Activated CD8-positive, alpha-beta memory T cell treated with anti-CD3 and anti-CD28 coated beads, Interleukin-2, amount 50 U/mL, for 4 hours (primary cell): Measurements from ENCODE around the gene TJP3.
A peak's percentile ranks its signal among the peaks of the same experiment; 100 is the strongest.

Experiments used
- DNase-seq: peaks from one replicate; pipeline ENCODE4 v3.0.0-alpha.2; 2020

The TJP3 gene

DNA sequence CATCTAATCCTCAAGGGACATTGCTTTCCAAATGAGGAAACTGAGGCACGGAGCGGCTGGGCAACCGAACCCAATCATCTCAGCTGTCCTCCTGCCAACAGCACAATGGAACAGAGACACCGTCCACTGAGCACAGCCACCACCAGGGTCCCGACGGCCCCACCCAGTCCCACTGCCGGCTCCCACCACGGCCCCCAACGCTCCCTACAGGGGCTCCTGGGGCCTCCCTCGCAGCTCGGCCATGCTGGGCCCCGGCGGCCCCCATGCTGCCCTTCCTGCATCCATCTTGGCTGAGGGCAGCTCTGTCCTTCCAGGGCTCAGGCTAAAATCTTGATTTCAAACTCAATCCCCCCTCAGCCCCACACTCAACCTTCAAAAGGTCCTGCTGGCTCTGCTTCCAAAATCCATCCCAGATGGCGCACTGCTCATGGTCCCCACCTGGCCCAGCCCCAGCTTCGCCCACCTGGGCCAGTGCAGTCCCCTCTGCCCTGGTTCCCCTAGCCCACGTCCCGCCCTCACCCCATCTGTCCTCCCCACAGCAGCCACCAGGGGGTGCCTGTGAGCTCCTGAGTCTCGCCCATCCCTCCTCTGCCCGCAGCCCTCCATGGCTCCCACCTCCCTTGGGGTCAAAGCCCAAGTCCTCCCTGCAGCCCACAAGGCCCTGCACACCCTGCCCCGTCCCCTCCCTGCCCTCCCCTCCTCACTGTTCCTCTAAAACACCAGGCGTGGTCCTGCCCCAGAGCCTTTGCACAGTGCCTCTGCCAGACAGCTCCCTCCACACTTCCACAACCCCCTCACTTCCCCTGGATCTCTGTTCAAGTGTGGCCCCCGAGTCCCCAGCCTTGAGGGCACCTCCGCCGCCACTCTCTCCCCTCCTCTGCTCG, 15.8 kb upstream of the TJP3 start:
- peak; percentile 60 for DNase-seq

GRCh38 chr19:3693025-3693925, 14.9 kb upstream of the TJP3 start:
- DNase-seq = no peak

- no peak for DNase-seq
These were observed 13.6 kb upstream of the TJP3 start for GRCh38 chr19:3694361-3695123.

DNA sequence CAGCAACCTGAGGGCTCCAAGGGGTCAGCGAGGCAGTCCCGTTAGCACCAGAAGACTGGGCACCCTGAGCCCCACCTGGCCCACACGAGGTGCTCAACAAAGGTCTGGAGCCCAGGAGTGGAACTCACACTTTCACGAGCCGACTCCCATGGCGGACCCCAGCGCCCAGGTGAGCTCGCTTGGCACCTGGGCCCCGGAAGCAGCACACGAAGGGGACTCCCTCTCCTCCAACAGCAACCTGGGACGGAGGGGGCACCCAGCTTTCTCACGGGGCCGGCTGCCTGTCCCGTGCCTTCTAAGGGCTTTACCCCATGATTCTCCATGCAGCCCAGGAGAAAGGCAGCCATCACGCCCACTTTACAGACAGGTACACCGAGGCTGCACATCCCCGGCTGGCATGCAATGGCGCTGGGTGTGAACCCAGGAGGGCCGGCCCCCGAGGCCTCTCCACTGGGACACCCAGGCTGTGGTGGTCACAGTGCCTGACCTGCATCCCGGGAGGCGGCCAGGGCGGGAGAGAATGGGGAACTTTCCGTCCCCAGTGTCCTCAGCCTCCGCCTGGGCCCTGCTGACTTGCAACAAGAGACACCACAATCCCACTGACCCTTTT, 13.0 kb upstream of the TJP3 start:
- no peak for DNase-seq

GRCh38 chr19:3695986-3696659, 12.1 kb upstream of the TJP3 start:
- no peak for DNase-seq

DNA sequence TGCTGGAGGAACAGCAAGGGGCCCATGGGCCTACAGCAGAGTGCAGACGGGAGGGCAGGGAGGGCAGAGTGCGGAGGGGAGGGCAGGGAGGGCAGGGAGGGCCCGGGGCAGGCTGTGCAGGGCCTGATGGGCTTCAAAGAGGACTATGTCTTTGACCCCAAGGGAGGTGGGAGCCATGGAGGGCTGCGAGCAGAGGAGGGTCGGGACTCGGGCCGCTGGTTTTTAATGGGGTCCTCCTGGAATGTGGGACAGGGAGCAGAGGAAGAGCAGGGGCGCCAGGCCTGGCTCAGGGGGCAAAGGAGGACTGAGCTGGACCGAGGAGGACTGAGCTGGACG, 11.6 kb upstream of the TJP3 start:
- no peak for DNase-seq

DNA sequence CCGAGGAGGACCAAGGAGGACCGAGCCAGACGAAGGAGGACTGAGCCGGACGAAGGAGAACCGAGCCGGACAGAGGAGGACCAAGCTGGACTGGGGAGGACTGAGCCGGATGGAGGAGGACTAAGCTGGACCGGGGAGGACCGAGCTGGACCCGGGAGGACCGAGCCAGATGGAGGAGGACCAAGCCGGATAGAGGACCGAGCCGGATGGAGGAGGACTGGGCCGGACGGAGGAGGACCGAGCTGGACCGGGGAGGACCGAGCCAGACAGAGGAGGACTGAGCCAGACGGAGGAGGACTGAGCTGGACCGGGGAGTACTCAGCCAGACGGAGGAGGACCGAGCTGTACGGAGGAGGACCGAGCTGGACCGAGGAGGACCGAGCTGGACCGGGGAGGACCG, 11.1 kb upstream of the TJP3 start:
- no peak for DNase-seq

DNA sequence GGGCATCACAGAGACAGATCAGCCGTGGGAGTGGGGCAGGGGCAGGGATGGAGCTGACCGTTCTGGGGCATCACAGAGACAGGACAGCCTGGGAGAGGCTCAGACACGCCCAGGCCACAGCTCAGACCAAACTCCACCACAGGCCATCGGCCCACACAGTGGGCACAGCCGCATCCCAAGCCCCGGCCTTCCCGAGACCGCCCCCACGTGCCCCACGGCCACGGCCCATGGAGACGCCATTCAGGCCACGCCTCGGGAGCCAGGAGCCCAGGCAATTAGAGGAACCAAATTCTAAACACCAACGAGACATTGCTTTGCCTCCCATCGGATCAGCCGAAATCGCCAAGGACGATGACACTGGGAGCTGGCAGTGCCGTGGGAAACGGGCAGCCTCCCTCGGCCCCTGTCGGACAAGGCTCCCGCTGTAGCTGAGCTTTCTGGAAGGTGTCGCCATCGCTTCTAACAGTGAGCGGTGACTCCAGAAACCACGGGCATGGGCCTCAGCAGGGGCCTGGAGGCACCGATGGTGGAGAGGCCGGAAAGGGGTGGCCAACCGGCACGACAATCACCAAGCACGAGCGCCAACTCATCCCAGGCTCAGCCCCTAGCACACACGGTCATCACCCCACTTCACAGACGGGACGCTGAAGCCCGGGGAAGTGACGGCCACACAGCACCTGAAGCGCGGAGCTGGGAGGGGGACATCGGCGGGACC, 10.4 kb upstream of the TJP3 start:
- no peak for DNase-seq

GRCh38 chr19:3698386-3698950, 9.7 kb upstream of the TJP3 start:
- no peak for DNase-seq

GRCh38 chr19:3698974-3699740, 9.0 kb upstream of the TJP3 start:
- no peak for DNase-seq

- DNase-seq = peak; percentile 33
These were observed 8.4 kb upstream of the TJP3 start for GRCh38 chr19:3699741-3700241.

DNA sequence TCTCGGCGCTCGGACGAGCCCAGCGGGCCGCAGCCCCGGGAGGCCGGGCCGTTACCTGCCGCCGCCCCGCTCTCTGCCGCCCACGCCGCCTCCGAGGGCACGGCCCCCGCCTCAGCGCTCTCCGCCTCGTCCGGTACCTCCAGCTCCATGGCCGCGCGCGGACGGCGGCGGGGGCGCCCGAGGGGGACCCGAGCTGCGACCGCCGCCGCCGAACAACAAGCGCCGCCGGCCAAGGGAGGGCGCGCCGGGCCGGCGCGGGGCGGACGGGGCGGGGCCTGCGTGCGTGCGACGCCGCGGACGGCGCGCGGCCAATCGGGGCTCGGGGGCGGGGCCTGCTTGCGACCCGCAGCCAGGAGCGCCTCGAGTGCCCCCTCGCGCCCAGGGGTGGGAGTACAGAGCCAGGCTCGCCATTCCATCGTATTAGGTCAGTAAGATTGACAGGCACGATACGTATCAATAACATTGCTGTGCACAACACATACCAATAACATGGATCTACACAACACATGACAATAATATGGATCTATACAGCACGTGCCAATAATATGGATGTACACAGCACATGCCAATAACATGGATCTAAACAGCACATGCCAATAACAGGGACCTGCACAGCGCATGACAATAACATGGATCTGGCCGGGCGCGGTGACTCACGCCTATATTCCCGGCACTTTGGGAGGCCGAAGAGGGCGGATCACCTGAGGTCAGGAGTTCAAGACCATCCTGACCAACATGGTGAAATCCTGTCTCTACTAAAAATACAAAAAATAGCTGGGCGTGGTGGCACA, 7.7 kb upstream of the TJP3 start, which contains the start of gene PIP5K1C:
PIP5K1C (minus strand) TSS at position 227 of the 791 bp plus-strand sequence; CDS start at position 149, 78 bp downstream.
- peak; percentile 95 for DNase-seq

GRCh38 chr19:3701200-3701599, 7.0 kb upstream of the TJP3 start:
- no peak for DNase-seq

DNA sequence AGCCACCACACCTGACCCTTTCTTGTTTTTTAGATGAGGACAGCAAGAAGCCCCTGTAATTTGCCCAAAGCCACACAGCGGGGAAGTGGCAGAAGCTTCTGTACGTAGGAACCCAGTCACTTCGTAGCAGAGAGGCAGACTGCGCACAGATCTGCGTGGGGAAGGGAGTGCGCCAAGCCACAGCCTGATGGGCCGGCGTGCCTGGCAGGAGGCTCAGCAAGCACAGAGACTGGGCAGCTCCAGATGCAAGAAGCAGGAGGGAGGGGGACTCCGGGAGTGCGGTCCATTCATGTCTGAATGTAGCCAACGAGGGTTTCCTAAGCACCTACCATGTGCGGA, 347 bp upstream of the TJP3 start:
- no peak for DNase-seq

- DNase-seq = no peak
These were observed 2.2 kb downstream of the TJP3 start for GRCh38 chr19:3710265-3710812.

- no peak for DNase-seq
These were observed 4.8 kb downstream of the TJP3 start for GRCh38 chr19:3712663-3713611.

- DNase-seq = no peak
These were observed 8.0 kb downstream of the TJP3 start for GRCh38 chr19:3716147-3716668.
